ENCODE results near the gene EIF1. TPM values are rescaled to one million over a fixed set of nuclear protein-coding genes. Genes with fewer than 3 reads are reported as not detected.

The EIF1 gene
- total RNA-seq, 1 experiment from 2014 or later, result 651 TPM

DNA sequence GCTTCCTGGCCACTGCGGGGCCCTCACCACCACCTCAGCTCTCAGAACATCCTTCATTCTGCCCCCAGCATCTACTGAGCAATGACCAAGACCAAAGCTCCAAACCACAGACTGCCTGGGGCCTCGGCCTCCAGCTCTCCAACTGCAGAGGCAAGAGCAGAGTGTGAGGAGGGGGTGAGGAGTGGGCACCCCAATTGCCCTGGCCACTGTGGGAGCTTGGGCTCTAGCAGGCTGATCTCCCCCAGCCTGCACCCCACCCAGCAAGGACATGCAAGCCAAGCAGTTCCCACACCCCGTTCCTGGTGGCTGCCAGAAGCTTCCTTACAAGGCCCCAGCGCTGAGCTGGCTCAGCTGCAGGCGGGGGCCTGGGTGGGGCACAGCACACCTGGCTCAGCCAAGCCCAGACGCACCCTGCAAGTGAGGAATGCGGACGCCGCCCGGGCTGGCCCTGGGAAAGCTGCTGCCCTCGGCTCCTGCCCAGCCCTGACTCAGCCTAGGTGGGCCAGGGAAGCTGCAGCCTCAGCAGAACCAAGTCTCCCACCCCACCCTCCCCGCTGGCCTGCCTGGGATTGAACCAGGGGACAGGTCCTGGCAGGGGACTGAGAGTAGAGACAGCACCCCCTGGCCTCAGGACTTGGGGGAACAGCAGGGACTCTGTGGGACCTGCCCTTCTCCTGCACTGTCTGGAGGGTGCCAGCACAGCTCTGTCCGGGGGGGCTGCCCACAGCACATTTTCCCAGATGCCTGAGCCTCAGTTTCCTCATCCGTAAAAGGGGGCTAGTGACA lies 34.6 kb upstream of the EIF1 start:
- no peak overlapping the region for H3K9ac ChIP-seq (ENCODE audit: extremely low read depth, insufficient read length, low read length)
- H3K9me3 Mint-ChIP-seq, result no peaks in the 10 kb centered on the region
- TF ChIP-seq, protein P1, sequence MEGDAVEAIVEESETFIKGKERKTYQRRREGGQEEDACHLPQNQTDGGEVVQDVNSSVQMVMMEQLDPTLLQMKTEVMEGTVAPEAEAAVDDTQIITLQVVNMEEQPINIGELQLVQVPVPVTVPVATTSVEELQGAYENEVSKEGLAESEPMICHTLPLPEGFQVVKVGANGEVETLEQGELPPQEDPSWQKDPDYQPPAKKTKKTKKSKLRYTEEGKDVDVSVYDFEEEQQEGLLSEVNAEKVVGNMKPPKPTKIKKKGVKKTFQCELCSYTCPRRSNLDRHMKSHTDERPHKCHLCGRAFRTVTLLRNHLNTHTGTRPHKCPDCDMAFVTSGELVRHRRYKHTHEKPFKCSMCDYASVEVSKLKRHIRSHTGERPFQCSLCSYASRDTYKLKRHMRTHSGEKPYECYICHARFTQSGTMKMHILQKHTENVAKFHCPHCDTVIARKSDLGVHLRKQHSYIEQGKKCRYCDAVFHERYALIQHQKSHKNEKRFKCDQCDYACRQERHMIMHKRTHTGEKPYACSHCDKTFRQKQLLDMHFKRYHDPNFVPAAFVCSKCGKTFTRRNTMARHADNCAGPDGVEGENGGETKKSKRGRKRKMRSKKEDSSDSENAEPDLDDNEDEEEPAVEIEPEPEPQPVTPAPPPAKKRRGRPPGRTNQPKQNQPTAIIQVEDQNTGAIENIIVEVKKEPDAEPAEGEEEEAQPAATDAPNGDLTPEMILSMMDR (conservative IDR thresholded peaks at IDR 0.05), result no peak

More for the DNA sequence above, 34.6 kb upstream of the EIF1 start:
- no peaks in the 10 kb centered on the region for H3K23me2 ChIP-seq (ENCODE audit: insufficient read length, low read depth, low read length, poor library complexity, severe bottlenecking)
- no peak overlapping the region for H4K8ac ChIP-seq (replicated peaks; ENCODE audit: insufficient read length, low read depth, low read length)
- no peak overlapping the region for H3K18ac ChIP-seq (ENCODE audit: insufficient read length, low read depth, low read length)
- no peak overlapping the region for H2BK20ac ChIP-seq (ENCODE audit: low read depth, low read length, poor library complexity, severe bottlenecking)
- H2BK12ac ChIP-seq (ENCODE audit: insufficient read length, low read depth, low read length), result no peak overlapping the region
- no peak overlapping the region for H4K91ac ChIP-seq (ENCODE audit: insufficient read length, low read depth, low read length)
- no peak overlapping the region for H2BK120ac ChIP-seq (ENCODE audit: low read depth, low read length, poor library complexity, severe bottlenecking)
- no peak overlapping the region for H2AFZ ChIP-seq (ENCODE audit: low read length)
- H2BK5ac ChIP-seq (ENCODE audit: insufficient read length, low read length), result no peak overlapping the region
- no peak overlapping the region for H3K23ac ChIP-seq (ENCODE audit: insufficient read length, low read depth, low read length)
- no peak overlapping the region for H3T11ph ChIP-seq (ENCODE audit: low read length)
- no peak for DNase-seq
- peak overlapping the region in 1 of 3 experiments; percentile 27; a peak in 1 of 7 replicates for H3K27ac Mint-ChIP-seq
- WGBS (ENCODE audit: extremely low coverage, insufficient read length, low lambda C conversion rate), result no CpG with 5 or more reads among the region's 14 CpGs
- no peaks in the 10 kb centered on the region; a peak in 1 of 7 replicates for H3K36me3 Mint-ChIP-seq (ENCODE audit: insufficient read depth in 1 of 3, low read depth in 3 of 3)
- H3K14ac ChIP-seq (ENCODE audit: insufficient read depth, low read length), result no peak overlapping the region; the same call in 1 of the 2 replicates
- no peak overlapping the region for H3K56ac ChIP-seq (ENCODE audit: insufficient read length, low read depth, low read length)
- H3K79me1 ChIP-seq (ENCODE audit: insufficient read depth, low read depth, low read length, poor library complexity, severe bottlenecking), result no peaks in the 10 kb centered on the region
- peaks cover 3% of the 10 kb centered on the region for H3K27me3 Mint-ChIP-seq (ENCODE audit: low read depth)
- no peak overlapping the region for H3K27ac ChIP-seq (ENCODE audit: insufficient read length, low read depth, low read length)
- no peak overlapping the region for H2BK15ac ChIP-seq (ENCODE audit: low read depth, low read length)
- H3K27me3 ChIP-seq (ENCODE audit: insufficient read depth, low read length), result no peaks in the 10 kb centered on the region
- H3K4me2 ChIP-seq (ENCODE audit: insufficient read depth, insufficient read length, low read length), result no peak overlapping the region
- no peaks in the 10 kb centered on the region for H3K9me3 ChIP-seq (ENCODE audit: control insufficient read depth, low read depth, low read length)
- peaks cover 4 to 7% of the 10 kb centered on the region in 2 experiments for H3K4me1 Mint-ChIP-seq
- no peak overlapping the region for H3K4ac ChIP-seq (ENCODE audit: low read depth, low read length)
- no peak overlapping the region for H4K5ac ChIP-seq (ENCODE audit: insufficient read length, low read depth, low read length)
- no peaks in the 10 kb centered on the region for H3K4me1 ChIP-seq (ENCODE audit: insufficient read depth, low read length)
- no peak overlapping the region for H2AK5ac ChIP-seq (ENCODE audit: insufficient read length, low read length)
- no peak overlapping the region for H3K4me3 Mint-ChIP-seq
- no peaks in the 10 kb centered on the region for H4K20me1 ChIP-seq (ENCODE audit: control insufficient read depth, insufficient read depth, insufficient read length)
- H3K79me2 ChIP-seq (ENCODE audit: insufficient read depth, low read length), result no peaks in the 10 kb centered on the region
